Measurements from ENCODE around the gene AQP12B.

- no peak for TF ChIP-seq MAFK (conservative IDR thresholded peaks at IDR 0.05 in 1 of 2, IDR thresholded peaks at IDR 0.05 in 1 of 2; ENCODE audit: low read length in 2 of 2)
- TF ChIP-seq KDM1A (CRISPR knock-in tag; IDR thresholded peaks at IDR 0.05): no peak
- TF ChIP-seq NONO (IDR thresholded peaks at IDR 0.05): no peak
- no peak for TF ChIP-seq NONO (CRISPR knock-in tag; conservative IDR thresholded peaks at IDR 0.05)
- TF ChIP-seq ZHX1 (CRISPR knock-in tag; IDR thresholded peaks at IDR 0.05; ENCODE audit: low read depth): no peak
- TF ChIP-seq PBX3 (CRISPR knock-in tag; IDR thresholded peaks at IDR 0.05; ENCODE audit: borderline replicate concordance): no peak
- no peak for TF ChIP-seq EP300 (IDR thresholded peaks at IDR 0.05; ENCODE audit: low read depth in 2 of 2, low read length in 2 of 2)
- no peak for TF ChIP-seq EP300 (CRISPR knock-in tag; IDR thresholded peaks at IDR 0.05; ENCODE audit: borderline replicate concordance)
- TF ChIP-seq RFX1 (IDR thresholded peaks at IDR 0.05): no peak
- TF ChIP-seq ZBTB49 (CRISPR knock-in tag; IDR thresholded peaks at IDR 0.05; ENCODE audit: borderline replicate concordance): no peak
- no peak for TF ChIP-seq JDP2 (CRISPR knock-in tag; IDR thresholded peaks at IDR 0.05; ENCODE audit: borderline replicate concordance)
- no peak for TF ChIP-seq SRSF1 (optimal IDR thresholded peaks at IDR 0.05; ENCODE audit: low read depth, low read length)
- TF ChIP-seq NCOR1 (IDR thresholded peaks at IDR 0.05; ENCODE audit: borderline replicate concordance, low read length): no peak
- no peak for TF ChIP-seq ZNF790 (CRISPR knock-in tag; IDR thresholded peaks at IDR 0.05; ENCODE audit: borderline replicate concordance)
- TF ChIP-seq TOPORS (CRISPR knock-in tag; IDR thresholded peaks at IDR 0.05): no peak
- TF ChIP-seq, protein P1, sequence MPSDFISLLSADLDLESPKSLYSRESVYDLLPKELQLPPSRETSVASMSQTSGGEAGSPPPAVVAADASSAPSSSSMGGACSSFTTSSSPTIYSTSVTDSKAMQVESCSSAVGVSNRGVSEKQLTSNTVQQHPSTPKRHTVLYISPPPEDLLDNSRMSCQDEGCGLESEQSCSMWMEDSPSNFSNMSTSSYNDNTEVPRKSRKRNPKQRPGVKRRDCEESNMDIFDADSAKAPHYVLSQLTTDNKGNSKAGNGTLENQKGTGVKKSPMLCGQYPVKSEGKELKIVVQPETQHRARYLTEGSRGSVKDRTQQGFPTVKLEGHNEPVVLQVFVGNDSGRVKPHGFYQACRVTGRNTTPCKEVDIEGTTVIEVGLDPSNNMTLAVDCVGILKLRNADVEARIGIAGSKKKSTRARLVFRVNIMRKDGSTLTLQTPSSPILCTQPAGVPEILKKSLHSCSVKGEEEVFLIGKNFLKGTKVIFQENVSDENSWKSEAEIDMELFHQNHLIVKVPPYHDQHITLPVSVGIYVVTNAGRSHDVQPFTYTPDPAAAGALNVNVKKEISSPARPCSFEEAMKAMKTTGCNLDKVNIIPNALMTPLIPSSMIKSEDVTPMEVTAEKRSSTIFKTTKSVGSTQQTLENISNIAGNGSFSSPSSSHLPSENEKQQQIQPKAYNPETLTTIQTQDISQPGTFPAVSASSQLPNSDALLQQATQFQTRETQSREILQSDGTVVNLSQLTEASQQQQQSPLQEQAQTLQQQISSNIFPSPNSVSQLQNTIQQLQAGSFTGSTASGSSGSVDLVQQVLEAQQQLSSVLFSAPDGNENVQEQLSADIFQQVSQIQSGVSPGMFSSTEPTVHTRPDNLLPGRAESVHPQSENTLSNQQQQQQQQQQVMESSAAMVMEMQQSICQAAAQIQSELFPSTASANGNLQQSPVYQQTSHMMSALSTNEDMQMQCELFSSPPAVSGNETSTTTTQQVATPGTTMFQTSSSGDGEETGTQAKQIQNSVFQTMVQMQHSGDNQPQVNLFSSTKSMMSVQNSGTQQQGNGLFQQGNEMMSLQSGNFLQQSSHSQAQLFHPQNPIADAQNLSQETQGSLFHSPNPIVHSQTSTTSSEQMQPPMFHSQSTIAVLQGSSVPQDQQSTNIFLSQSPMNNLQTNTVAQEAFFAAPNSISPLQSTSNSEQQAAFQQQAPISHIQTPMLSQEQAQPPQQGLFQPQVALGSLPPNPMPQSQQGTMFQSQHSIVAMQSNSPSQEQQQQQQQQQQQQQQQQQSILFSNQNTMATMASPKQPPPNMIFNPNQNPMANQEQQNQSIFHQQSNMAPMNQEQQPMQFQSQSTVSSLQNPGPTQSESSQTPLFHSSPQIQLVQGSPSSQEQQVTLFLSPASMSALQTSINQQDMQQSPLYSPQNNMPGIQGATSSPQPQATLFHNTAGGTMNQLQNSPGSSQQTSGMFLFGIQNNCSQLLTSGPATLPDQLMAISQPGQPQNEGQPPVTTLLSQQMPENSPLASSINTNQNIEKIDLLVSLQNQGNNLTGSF (CRISPR knock-in tag; IDR thresholded peaks at IDR 0.05): no peak
These were observed 36.9 kb downstream of the AQP12B start for GRCh38 chr2:240645801-240646175.

Data from HepG2 (cell line).